ENCODE results near the gene ASCL5.

The ASCL5 gene

GRCh38 chr1:201094832-201095231, 32.2 kb downstream of the ASCL5 start:
- peaks cover 0 to 3% (median 0%) of the 10 kb centered on the region in 5 experiments for H3K27me3 ChIP-seq (replicated peaks in 2 of 5; ENCODE audit: control insufficient read depth in 4 of 5, insufficient read depth in 5 of 5, low read length in 4 of 5)
- no peaks in the 10 kb centered on the region for H3K4me1 ChIP-seq (ENCODE audit: control extremely low read depth in 1 of 4, control insufficient read depth in 4 of 4, insufficient read depth in 4 of 4, low read length in 3 of 4)
- no peak overlapping the region for H3K4me3 ChIP-seq (ENCODE audit: control insufficient read depth in 1 of 7, extremely low read depth in 1 of 7, insufficient read depth in 4 of 7, low read depth in 2 of 7, low read length in 6 of 7)
- ChIA-PET POLR2A (no interaction called here), CTCF (interaction anchor here (1.8 to 4.3 kb wide), 2 partner anchors 9 to 28 kb away, joined by 4 to 23 read pairs; no protein-coding TSS in a partner anchor)
- WGBS (ENCODE audit: insufficient coverage), result 100% methylated on average over 1 of the region's 4 CpGs
- H3K36me3 ChIP-seq (ENCODE audit: control insufficient read depth in 4 of 4, insufficient read depth in 4 of 4, low read length in 3 of 4), result no peaks in the 10 kb centered on the region
- DNase-seq, result no peak
- no peaks in the 10 kb centered on the region for H3K9me3 ChIP-seq (ENCODE audit: control extremely low read depth in 1 of 5, control insufficient read depth in 4 of 5, insufficient read depth in 2 of 5, low read depth in 1 of 5, low read length in 4 of 5)
- no peak overlapping the region for H3K27ac ChIP-seq (ENCODE audit: insufficient read depth in 1 of 2, low read depth in 1 of 2, low read length in 2 of 2, poor library complexity in 1 of 2, severe bottlenecking in 2 of 2)

DNA sequence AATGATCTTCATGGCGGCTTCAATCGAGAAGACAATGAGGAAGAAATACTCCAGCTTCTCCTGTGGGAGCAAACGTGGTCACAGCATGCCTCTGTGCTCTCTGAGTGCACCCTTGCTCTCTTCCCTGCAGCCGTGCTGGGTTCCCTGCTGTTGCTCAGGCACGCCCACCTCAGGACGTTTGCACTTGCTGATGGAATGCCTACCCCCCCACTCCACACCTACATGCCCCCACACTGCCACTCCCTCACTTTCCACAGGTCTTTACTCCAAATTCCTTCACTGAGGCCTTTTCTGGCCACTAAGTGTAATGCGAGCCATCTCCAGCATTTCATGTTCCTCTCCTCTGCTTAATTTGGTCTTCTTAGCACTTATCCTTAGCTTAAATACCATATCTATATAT, 33.0 kb downstream of the ASCL5 start:
- CTCF ChIA-PET, result interaction anchor here (4.3 kb wide), 1 partner anchor 8 kb away, joined by 23 read pairs; no protein-coding TSS in a partner anchor
- WGBS (ENCODE audit: insufficient coverage), result 90% methylated on average over 6 of the region's 7 CpGs
- no peak overlapping the region for H3K27ac ChIP-seq (ENCODE audit: insufficient read depth in 1 of 2, low read depth in 1 of 2, low read length in 2 of 2, poor library complexity in 1 of 2, severe bottlenecking in 2 of 2)

DNA sequence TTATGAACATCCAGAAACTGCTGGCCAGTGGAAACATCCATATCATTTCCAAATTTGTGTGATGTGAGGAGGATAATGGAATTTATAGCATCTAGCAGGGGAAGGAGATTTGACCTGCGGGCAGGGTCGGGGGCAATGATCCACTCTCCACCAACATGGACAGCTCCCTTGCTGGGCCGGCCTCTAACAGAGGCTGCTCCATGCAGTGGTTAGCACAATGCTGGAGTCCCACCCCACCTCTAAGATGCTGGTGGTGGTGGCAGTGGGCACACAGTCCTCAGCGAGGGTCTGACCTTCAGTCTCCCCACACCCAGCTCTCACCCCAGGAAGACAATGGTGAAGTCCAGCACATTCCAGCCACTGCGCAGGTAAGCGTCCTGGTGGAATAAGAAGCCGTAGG, 33.4 kb downstream of the ASCL5 start:
- H3K36me3 ChIP-seq (ENCODE audit: control insufficient read depth in 4 of 4, insufficient read depth in 4 of 4, low read length in 3 of 4), result no peaks in the 10 kb centered on the region
- 95% methylated on average over 6 of the region's 7 CpGs for WGBS (ENCODE audit: insufficient coverage)
- H3K27me3 ChIP-seq (replicated peaks in 2 of 5; ENCODE audit: control insufficient read depth in 4 of 5, insufficient read depth in 5 of 5, low read length in 4 of 5), result peaks cover 0 to 3% (median 0%) of the 10 kb centered on the region in 5 experiments
- H3K4me1 ChIP-seq (ENCODE audit: control extremely low read depth in 1 of 4, control insufficient read depth in 4 of 4, insufficient read depth in 4 of 4, low read length in 3 of 4), result no peaks in the 10 kb centered on the region
- H3K27ac ChIP-seq (ENCODE audit: insufficient read depth in 1 of 2, low read depth in 1 of 2, low read length in 2 of 2, poor library complexity in 1 of 2, severe bottlenecking in 2 of 2), result no peak overlapping the region
- CTCF ChIA-PET, result interaction anchor here (4.3 kb wide), 1 partner anchor 8 kb away, joined by 23 read pairs; no protein-coding TSS in a partner anchor
- no peak overlapping the region for H3K4me3 ChIP-seq (ENCODE audit: control insufficient read depth in 1 of 7, extremely low read depth in 1 of 7, insufficient read depth in 4 of 7, low read depth in 2 of 7, low read length in 6 of 7)
- H3K9me3 ChIP-seq (ENCODE audit: control extremely low read depth in 1 of 5, control insufficient read depth in 4 of 5, insufficient read depth in 2 of 5, low read depth in 1 of 5, low read length in 4 of 5), result no peaks in the 10 kb centered on the region
- POLR2A ChIA-PET, result no interaction called here
- no peak for DNase-seq

More for the DNA sequence above, 33.0 kb downstream of the ASCL5 start:
- Histone ChIP-seq H3K4me3 (ENCODE audit: control insufficient read depth in 1 of 7, extremely low read depth in 1 of 7, insufficient read depth in 4 of 7, low read depth in 2 of 7, low read length in 6 of 7) (no peak overlapping the region), H3K27me3 (replicated peaks in 2 of 5; ENCODE audit: control insufficient read depth in 4 of 5, insufficient read depth in 5 of 5, low read length in 4 of 5) (peaks cover 0 to 3% (median 0%) of the 10 kb centered on the region in 5 experiments), H3K4me1 (ENCODE audit: control extremely low read depth in 1 of 4, control insufficient read depth in 4 of 4, insufficient read depth in 4 of 4, low read length in 3 of 4) (no peaks in the 10 kb centered on the region), H3K36me3 (ENCODE audit: control insufficient read depth in 4 of 4, insufficient read depth in 4 of 4, low read length in 3 of 4) (no peaks in the 10 kb centered on the region), H3K9me3 (ENCODE audit: control extremely low read depth in 1 of 5, control insufficient read depth in 4 of 5, insufficient read depth in 2 of 5, low read depth in 1 of 5, low read length in 4 of 5) (no peaks in the 10 kb centered on the region)
- no peak for DNase-seq
- POLR2A ChIA-PET, result no interaction called here

DNA sequence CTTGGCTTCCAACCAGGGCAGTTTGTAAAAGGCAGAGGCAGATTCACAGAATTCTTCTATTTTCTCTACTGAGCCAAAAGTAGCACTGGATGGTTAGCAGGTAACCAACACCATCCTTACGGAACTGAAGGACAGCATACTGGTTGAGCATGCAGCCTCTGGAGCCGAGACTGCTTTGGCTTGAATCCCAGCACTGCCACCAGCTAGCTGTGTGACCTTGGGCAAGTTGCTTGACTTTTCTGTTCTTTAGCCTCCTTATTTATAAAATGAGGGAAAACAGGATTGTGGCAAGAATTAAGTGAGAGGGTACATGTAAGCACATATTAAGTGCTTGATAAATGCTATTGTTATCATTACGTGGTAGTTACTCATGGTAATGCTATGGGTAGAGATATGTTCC, 34.2 kb downstream of the ASCL5 start:
- Histone ChIP-seq H3K36me3 (ENCODE audit: control insufficient read depth in 4 of 4, insufficient read depth in 4 of 4, low read length in 3 of 4) (no peaks in the 10 kb centered on the region), H3K27me3 (replicated peaks in 2 of 5; ENCODE audit: control insufficient read depth in 4 of 5, insufficient read depth in 5 of 5, low read length in 4 of 5) (peaks cover 0 to 3% (median 0%) of the 10 kb centered on the region in 5 experiments), H3K4me1 (ENCODE audit: control extremely low read depth in 1 of 4, control insufficient read depth in 4 of 4, insufficient read depth in 4 of 4, low read length in 3 of 4) (no peaks in the 10 kb centered on the region), H3K9me3 (ENCODE audit: control extremely low read depth in 1 of 5, control insufficient read depth in 4 of 5, insufficient read depth in 2 of 5, low read depth in 1 of 5, low read length in 4 of 5) (no peaks in the 10 kb centered on the region), H3K27ac (ENCODE audit: insufficient read depth in 1 of 2, low read depth in 1 of 2, low read length in 2 of 2, poor library complexity in 1 of 2, severe bottlenecking in 2 of 2) (no peak overlapping the region), H3K4me3 (ENCODE audit: control insufficient read depth in 1 of 7, extremely low read depth in 1 of 7, insufficient read depth in 4 of 7, low read depth in 2 of 7, low read length in 6 of 7) (no peak overlapping the region)
- no peak for DNase-seq
- ChIA-PET POLR2A (no interaction called here), CTCF (no interaction called here)
- 90% methylated on average over 3 of the region's 3 CpGs for WGBS (ENCODE audit: insufficient coverage)

DNA sequence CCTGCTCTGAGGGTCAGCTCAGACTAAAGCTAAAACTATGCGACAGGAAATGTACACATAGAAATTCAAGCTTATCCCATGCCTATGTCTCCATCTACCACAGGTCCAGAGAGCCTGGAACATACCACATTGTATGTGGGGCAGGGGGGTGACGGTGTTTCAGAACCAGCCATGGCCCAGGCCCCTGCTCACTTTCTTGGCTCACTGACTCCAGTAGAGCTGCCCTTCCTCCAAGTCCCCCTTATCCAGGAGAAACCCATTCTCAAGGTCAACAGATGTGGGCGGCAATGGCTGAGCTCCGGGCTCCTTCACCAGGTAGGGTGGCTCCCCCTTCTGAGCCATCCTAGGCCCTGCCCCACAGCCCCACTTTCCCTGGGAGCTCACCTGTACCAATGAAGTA, 35.7 kb downstream of the ASCL5 start:
- Histone ChIP-seq H3K9me3 (ENCODE audit: control extremely low read depth in 1 of 5, control insufficient read depth in 4 of 5, insufficient read depth in 2 of 5, low read depth in 1 of 5, low read length in 4 of 5) (no peaks in the 10 kb centered on the region), H3K27me3 (replicated peaks in 2 of 5; ENCODE audit: control insufficient read depth in 4 of 5, insufficient read depth in 5 of 5, low read length in 4 of 5) (peaks cover 0 to 5% (median 0%) of the 10 kb centered on the region in 5 experiments), H3K4me1 (ENCODE audit: control extremely low read depth in 1 of 4, control insufficient read depth in 4 of 4, insufficient read depth in 4 of 4, low read length in 3 of 4) (no peaks in the 10 kb centered on the region), H3K4me3 (ENCODE audit: control insufficient read depth in 1 of 7, extremely low read depth in 1 of 7, insufficient read depth in 4 of 7, low read depth in 2 of 7, low read length in 6 of 7) (no peak overlapping the region), H3K27ac (ENCODE audit: insufficient read depth in 1 of 2, low read depth in 1 of 2, low read length in 2 of 2, poor library complexity in 1 of 2, severe bottlenecking in 2 of 2) (no peak overlapping the region), H3K36me3 (ENCODE audit: control insufficient read depth in 4 of 4, insufficient read depth in 4 of 4, low read length in 3 of 4) (no peaks in the 10 kb centered on the region)
- ChIA-PET POLR2A (no interaction called here), CTCF (interaction anchor here (0.8 to 1.6 kb wide), 4 partner anchors 9 to 33 kb away, joined by 3 to 6 read pairs (median 3); no protein-coding TSS in a partner anchor)
- WGBS (ENCODE audit: insufficient coverage), result 96% methylated on average over 2 of the region's 4 CpGs
- no peak for DNase-seq

- POLR2A ChIA-PET, result no interaction called here
- Histone ChIP-seq H3K27ac (ENCODE audit: insufficient read depth in 1 of 2, low read depth in 1 of 2, low read length in 2 of 2, poor library complexity in 1 of 2, severe bottlenecking in 2 of 2) (no peak overlapping the region), H3K9me3 (ENCODE audit: control extremely low read depth in 1 of 5, control insufficient read depth in 4 of 5, insufficient read depth in 2 of 5, low read depth in 1 of 5, low read length in 4 of 5) (no peaks in the 10 kb centered on the region), H3K36me3 (ENCODE audit: control insufficient read depth in 4 of 4, insufficient read depth in 4 of 4, low read length in 3 of 4) (no peaks in the 10 kb centered on the region), H3K4me3 (ENCODE audit: control insufficient read depth in 1 of 7, extremely low read depth in 1 of 7, insufficient read depth in 4 of 7, low read depth in 2 of 7, low read length in 6 of 7) (no peak overlapping the region), H3K4me1 (ENCODE audit: control extremely low read depth in 1 of 4, control insufficient read depth in 4 of 4, insufficient read depth in 4 of 4, low read length in 3 of 4) (no peaks in the 10 kb centered on the region), H3K27me3 (replicated peaks in 2 of 5; ENCODE audit: control insufficient read depth in 4 of 5, insufficient read depth in 5 of 5, low read length in 4 of 5) (peaks cover 0 to 5% (median 0%) of the 10 kb centered on the region in 5 experiments)
- DNase-seq, result no peak
- WGBS (ENCODE audit: insufficient coverage), result 80% methylated on average over 3 of the region's 4 CpGs
- CTCF ChIA-PET, result interaction anchor here (1.3 to 1.6 kb wide), 4 partner anchors 9 to 118 kb away, joined by 3 to 6 read pairs (median 4); no protein-coding TSS in a partner anchor
Measured at GRCh38 chr1:201090541-201090940, 36.4 kb downstream of the ASCL5 start.

DNA sequence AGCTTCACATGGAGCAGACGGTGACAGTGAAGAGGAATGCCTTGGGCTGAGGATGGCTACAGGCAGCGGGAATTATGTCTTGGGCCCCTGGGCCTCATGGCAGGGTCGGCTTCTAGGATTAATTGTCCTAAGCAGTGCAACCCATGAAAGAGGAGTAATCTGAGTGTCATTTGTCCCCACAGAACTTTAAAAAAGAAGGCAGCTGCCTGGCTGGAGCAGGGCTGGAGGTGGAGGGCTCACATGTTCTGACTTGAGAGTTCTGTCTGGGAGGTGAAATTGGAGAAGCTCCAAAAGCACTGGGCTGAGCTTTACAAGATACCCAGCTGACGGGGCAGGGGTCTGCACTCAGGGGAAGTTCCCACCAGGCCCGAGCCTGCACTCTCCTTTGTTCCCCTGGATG, 37.4 kb downstream of the ASCL5 start:
- ChIA-PET POLR2A (no interaction called here), CTCF (interaction anchor here (1.2 to 1.6 kb wide), 3 partner anchors 31 to 133 kb away, joined by 3 to 5 read pairs (median 3); no protein-coding TSS in a partner anchor)
- H3K9me3 ChIP-seq (ENCODE audit: control extremely low read depth in 1 of 5, control insufficient read depth in 4 of 5, insufficient read depth in 2 of 5, low read depth in 1 of 5, low read length in 4 of 5), result no peaks in the 10 kb centered on the region
- no peak overlapping the region for H3K27ac ChIP-seq (ENCODE audit: insufficient read depth in 1 of 2, low read depth in 1 of 2, low read length in 2 of 2, poor library complexity in 1 of 2, severe bottlenecking in 2 of 2)
- no peak for DNase-seq
- WGBS (ENCODE audit: insufficient coverage), result 97% methylated on average over 5 of the region's 5 CpGs
- H3K4me3 ChIP-seq (ENCODE audit: control insufficient read depth in 1 of 7, extremely low read depth in 1 of 7, insufficient read depth in 4 of 7, low read depth in 2 of 7, low read length in 6 of 7), result no peak overlapping the region
- H3K27me3 ChIP-seq (replicated peaks in 2 of 5; ENCODE audit: control insufficient read depth in 4 of 5, insufficient read depth in 5 of 5, low read length in 4 of 5), result peaks cover 0 to 6% (median 0%) of the 10 kb centered on the region in 5 experiments
- H3K36me3 ChIP-seq (ENCODE audit: control insufficient read depth in 4 of 4, insufficient read depth in 4 of 4, low read length in 3 of 4), result no peaks in the 10 kb centered on the region
- no peaks in the 10 kb centered on the region for H3K4me1 ChIP-seq (ENCODE audit: control extremely low read depth in 1 of 4, control insufficient read depth in 4 of 4, insufficient read depth in 4 of 4, low read length in 3 of 4)

All from common myeloid progenitor, CD34-positive (primary cell).